Subcutaneous abdominal adipose tissue (tissue), 5 donors: ENCODE results near the gene LIPC.

ENCODE experiments used
- H3K27ac ChIP-seq: one replicate; pipeline ENCODE4 v1.7.0; 2013; ENCODE audit warnings: low read depth, mild to moderate bottlenecking, inconsistent platforms, low read length, moderate library complexity
- H3K27me3 ChIP-seq, 5 donors: one replicate each; pipeline ENCODE4 v1.7.0; 2013; ENCODE audit warnings: low read length in 5 of 5, inconsistent platforms in 1 of 5; ENCODE audit not compliant: control insufficient read depth in 5 of 5, insufficient read depth in 4 of 5
- H3K36me3 ChIP-seq, 5 donors: one replicate each; pipeline ENCODE4 v1.7.0; 2013; ENCODE audit warnings: low read length in 5 of 5; ENCODE audit not compliant: control insufficient read depth in 5 of 5, insufficient read depth in 5 of 5
- H3K4me1 ChIP-seq, 5 donors: one replicate each; pipeline ENCODE4 v1.7.0; 2013; ENCODE audit warnings: low read length in 5 of 5, mild to moderate bottlenecking in 3 of 5, moderate library complexity in 1 of 5; ENCODE audit not compliant: control insufficient read depth in 5 of 5, insufficient read depth in 5 of 5
- H3K4me3 ChIP-seq, 5 donors: one replicate each; pipeline ENCODE4 v1.7.0; 2013; ENCODE audit warnings: low read length in 5 of 5, low read depth in 1 of 5
- H3K9ac ChIP-seq, 5 donors: one replicate each; pipeline ENCODE4 v1.7.0; 2013; ENCODE audit warnings: low read length in 5 of 5, mild to moderate bottlenecking in 4 of 5, moderate library complexity in 3 of 5
- H3K9me3 ChIP-seq, 5 donors: one replicate each; pipeline ENCODE4 v1.7.0; 2013; ENCODE audit warnings: low read length in 5 of 5; ENCODE audit not compliant: control insufficient read depth in 5 of 5
- donor health status: healthy.
- donor health status: healthy.
- donor health status: healthy.
- donor health status: healthy.
- donor health status: healthy.

The LIPC gene

GRCh38 chr15:58416963-58417362, 14.8 kb upstream of the LIPC start:
- Histone ChIP-seq H3K36me3 (no peaks in the 10 kb centered on the region), H3K9me3 (peaks cover 0 to 6% (median 0%) of the 10 kb centered on the region in 5 donors), H3K27me3 (no peaks in the 10 kb centered on the region), H3K9ac (no peak overlapping the region), H3K4me3 (no peak overlapping the region), H3K27ac (no peak overlapping the region), H3K4me1 (peaks cover 0 to 2% (median 0%) of the 10 kb centered on the region in 5 donors)

- Histone ChIP-seq H3K4me1 (peaks cover 0 to 2% (median 0%) of the 10 kb centered on the region in 5 donors), H3K27me3 (no peaks in the 10 kb centered on the region), H3K4me3 (no peak overlapping the region), H3K36me3 (no peaks in the 10 kb centered on the region), H3K27ac (no peak overlapping the region), H3K9ac (no peak overlapping the region), H3K9me3 (peaks cover 0 to 6% (median 0%) of the 10 kb centered on the region in 5 donors)
These were observed 13.7 kb upstream of the LIPC start for GRCh38 chr15:58418135-58418534.

- no peak overlapping the region for H3K4me3 ChIP-seq
- no peaks in the 10 kb centered on the region for H3K36me3 ChIP-seq
- peaks cover 0 to 4% (median 0%) of the 10 kb centered on the region in 5 donors for H3K4me1 ChIP-seq
- H3K9ac ChIP-seq = no peak overlapping the region
- no peaks in the 10 kb centered on the region for H3K27me3 ChIP-seq
- no peak overlapping the region for H3K27ac ChIP-seq
- H3K9me3 ChIP-seq = peaks cover 0 to 6% (median 0%) of the 10 kb centered on the region in 5 donors
These were observed 11.8 kb upstream of the LIPC start for GRCh38 chr15:58419803-58420524.

- Histone ChIP-seq H3K4me1 (peaks cover 0 to 4% (median 0%) of the 10 kb centered on the region in 5 donors), H3K9ac (no peak overlapping the region), H3K36me3 (no peaks in the 10 kb centered on the region), H3K4me3 (no peak overlapping the region), H3K27me3 (no peaks in the 10 kb centered on the region), H3K9me3 (peaks cover 0 to 6% (median 0%) of the 10 kb centered on the region in 5 donors), H3K27ac (no peak overlapping the region)
These were observed 11.2 kb upstream of the LIPC start for GRCh38 chr15:58420579-58421043.

GRCh38 chr15:58423205-58423604, 8.6 kb upstream of the LIPC start:
- Histone ChIP-seq H3K36me3 (no peaks in the 10 kb centered on the region), H3K4me1 (peaks cover 0 to 4% (median 0%) of the 10 kb centered on the region in 5 donors), H3K27me3 (no peaks in the 10 kb centered on the region), H3K4me3 (no peak overlapping the region), H3K9ac (no peak overlapping the region), H3K27ac (no peak overlapping the region), H3K9me3 (no peaks in the 10 kb centered on the region)

- Histone ChIP-seq H3K4me1 (peaks cover 0 to 4% (median 0%) of the 10 kb centered on the region in 5 donors), H3K9me3 (no peaks in the 10 kb centered on the region), H3K27ac (no peak overlapping the region), H3K36me3 (no peaks in the 10 kb centered on the region), H3K9ac (no peak overlapping the region), H3K27me3 (no peaks in the 10 kb centered on the region), H3K4me3 (no peak overlapping the region)
These were observed 7.8 kb upstream of the LIPC start for GRCh38 chr15:58423831-58424608.

- H3K9me3 ChIP-seq = no peaks in the 10 kb centered on the region
- H3K36me3 ChIP-seq = no peaks in the 10 kb centered on the region
- H3K9ac ChIP-seq = no peak overlapping the region
- no peaks in the 10 kb centered on the region for H3K27me3 ChIP-seq
- H3K27ac ChIP-seq = no peak overlapping the region
- no peak overlapping the region for H3K4me3 ChIP-seq
- peaks cover 0 to 4% (median 0%) of the 10 kb centered on the region in 5 donors for H3K4me1 ChIP-seq
These were observed 7.1 kb upstream of the LIPC start for GRCh38 chr15:58424722-58425121.

GRCh38 chr15:58425185-58425584, 6.6 kb upstream of the LIPC start:
- Histone ChIP-seq H3K4me3 (no peak overlapping the region), H3K9ac (no peak overlapping the region), H3K27ac (no peak overlapping the region), H3K36me3 (no peaks in the 10 kb centered on the region), H3K4me1 (peaks cover 0 to 4% (median 0%) of the 10 kb centered on the region in 5 donors), H3K9me3 (no peaks in the 10 kb centered on the region), H3K27me3 (no peaks in the 10 kb centered on the region)

GRCh38 chr15:58425834-58426233, 6.0 kb upstream of the LIPC start:
- H3K27ac ChIP-seq = no peak overlapping the region
- H3K27me3 ChIP-seq = no peaks in the 10 kb centered on the region
- no peaks in the 10 kb centered on the region for H3K9me3 ChIP-seq
- H3K9ac ChIP-seq = no peak overlapping the region
- no peak overlapping the region for H3K4me3 ChIP-seq
- H3K36me3 ChIP-seq = no peaks in the 10 kb centered on the region
- H3K4me1 ChIP-seq = peaks cover 0 to 4% (median 0%) of the 10 kb centered on the region in 5 donors

- Histone ChIP-seq H3K4me1 (peaks cover 0 to 4% (median 0%) of the 10 kb centered on the region in 5 donors), H3K4me3 (no peak overlapping the region), H3K27me3 (no peaks in the 10 kb centered on the region), H3K9me3 (no peaks in the 10 kb centered on the region), H3K36me3 (no peaks in the 10 kb centered on the region), H3K9ac (no peak overlapping the region), H3K27ac (no peak overlapping the region)
These were observed 5.3 kb upstream of the LIPC start for GRCh38 chr15:58426501-58426900.
